Mucosa of descending colon (tissue), 3 donors: Measurements from ENCODE around the gene ZNF532. TPM values are rescaled to one million over a fixed set of nuclear protein-coding genes. Genes with fewer than 3 reads are reported as not detected.
"Not testable (repeated sequence)": the region's sequence is repeated elsewhere in the genome, so short reads cannot be mapped to it uniquely, and the experiment has no call there.

Experiments used
- ATAC-seq: fragments of 200-7000 bp; cut with Tn5 transposase; one replicate; pipeline ENCODE4 v1.9.1; 2020; ENCODE audit warnings: mild to moderate bottlenecking, moderate library complexity
- DNase-seq, 3 donors: peaks; one replicate each; pipeline ENCODE4 v3.0.0-alpha.2; 2020
- H3K36me3 ChIP-seq: fragments of 200-600 bp; one replicate; pipeline ENCODE4 v1.8.0; 2021; ENCODE audit warnings: low read depth, mild to moderate bottlenecking
- H3K4me1 ChIP-seq: fragments of 200-600 bp; one replicate; pipeline ENCODE4 v1.8.0; 2021; ENCODE audit warnings: low read depth, mild to moderate bottlenecking
- H3K4me3 ChIP-seq: fragments of 200-600 bp; one replicate; pipeline ENCODE4 v1.8.0; 2021; ENCODE audit warnings: mild to moderate bottlenecking
- H3K9me3 ChIP-seq: fragments of 200-600 bp; one replicate; pipeline ENCODE4 v1.8.0; 2021; ENCODE audit warnings: mild to moderate bottlenecking
- intact Hi-C, 2 donors: fragments of 100-400 bp; cut with DNase I in 1 of 2; cut with micrococcal nuclease in 1 of 2; formaldehyde crosslinking; loops; one replicate each; pipeline versions ENCODE4 v1.11.0 to v1.11.1; 2022; cut with DNase I, micrococcal nuclease
- total RNA-seq, 3 donors: library from RNA; stranded (reverse); fragmentation: NEBNext Ultra II Directional in 2 of 3; extraction: Animal tissue kit (Norgen Biotek cat#: 25700) in 2 of 3; gene quantifications; one replicate each; pipeline versions ENCODE4 v1.2.1 to v1.2.4, GENCODE V29; 2021 to 2023
- TF ChIP-seq, protein P1 (sequence below): fragments of 200-600 bp; IDR thresholded peaks from one replicate; pipeline ENCODE4 v1.8.0; 2022; ENCODE audit warnings: antibody characterized with exemption, mild to moderate bottlenecking
- donor health status: DM: no; HTN: no; CAD: no; lungs with moderate emphysema.
- donor health status: DM: no; HTN: no; CAD: no.
- donor health status: DM: no; HTN: yes; CAD: no.

Gene ZNF532
- total RNA-seq, 3 donors from 2014 or later: 11.2 to 104 (median 16.3) TPM

DNA sequence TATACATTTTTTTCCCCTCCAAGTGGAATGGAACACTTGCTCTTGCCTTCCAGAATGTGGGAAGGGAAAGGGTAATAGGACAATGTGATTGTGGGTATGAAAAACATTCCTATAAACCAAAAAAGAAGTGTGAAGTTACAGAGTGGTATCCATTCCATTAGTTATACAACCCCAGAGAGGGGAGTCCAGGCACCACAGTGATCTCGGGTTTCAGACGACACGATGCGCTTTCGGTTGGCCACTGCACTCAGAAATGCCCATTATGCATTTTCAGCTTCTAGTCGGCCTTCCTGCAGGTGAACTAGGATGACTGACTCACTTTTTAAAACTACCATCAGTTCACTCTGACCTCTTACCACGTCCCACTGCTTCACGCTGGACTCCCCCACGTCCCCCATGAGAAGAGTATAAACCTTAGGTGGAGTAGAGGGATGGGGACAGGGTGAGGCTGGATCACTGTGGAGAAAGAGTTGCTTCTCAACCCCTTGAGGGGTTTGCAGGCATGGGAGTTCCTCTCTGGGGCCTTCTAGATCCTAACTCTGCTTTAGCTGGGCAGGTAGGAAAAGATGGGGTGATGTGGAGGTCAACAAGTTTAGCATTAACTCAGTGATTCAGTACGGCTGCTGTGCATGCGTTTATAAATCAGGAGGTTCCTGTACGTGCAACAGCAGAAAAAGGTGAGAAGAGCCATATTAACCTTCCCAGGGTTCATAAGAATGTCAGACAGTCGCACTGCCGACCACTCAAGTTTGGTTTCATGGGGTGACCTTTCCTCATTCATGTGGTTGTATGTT is 50.5 kb downstream of the ZNF532 start:
- no peaks in the 10 kb centered on the region for H3K36me3 ChIP-seq
- DNase-seq (no peak), ATAC-seq (no peak)
- H3K9me3 ChIP-seq: no peaks in the 10 kb centered on the region
- TF ChIP-seq, protein P1, sequence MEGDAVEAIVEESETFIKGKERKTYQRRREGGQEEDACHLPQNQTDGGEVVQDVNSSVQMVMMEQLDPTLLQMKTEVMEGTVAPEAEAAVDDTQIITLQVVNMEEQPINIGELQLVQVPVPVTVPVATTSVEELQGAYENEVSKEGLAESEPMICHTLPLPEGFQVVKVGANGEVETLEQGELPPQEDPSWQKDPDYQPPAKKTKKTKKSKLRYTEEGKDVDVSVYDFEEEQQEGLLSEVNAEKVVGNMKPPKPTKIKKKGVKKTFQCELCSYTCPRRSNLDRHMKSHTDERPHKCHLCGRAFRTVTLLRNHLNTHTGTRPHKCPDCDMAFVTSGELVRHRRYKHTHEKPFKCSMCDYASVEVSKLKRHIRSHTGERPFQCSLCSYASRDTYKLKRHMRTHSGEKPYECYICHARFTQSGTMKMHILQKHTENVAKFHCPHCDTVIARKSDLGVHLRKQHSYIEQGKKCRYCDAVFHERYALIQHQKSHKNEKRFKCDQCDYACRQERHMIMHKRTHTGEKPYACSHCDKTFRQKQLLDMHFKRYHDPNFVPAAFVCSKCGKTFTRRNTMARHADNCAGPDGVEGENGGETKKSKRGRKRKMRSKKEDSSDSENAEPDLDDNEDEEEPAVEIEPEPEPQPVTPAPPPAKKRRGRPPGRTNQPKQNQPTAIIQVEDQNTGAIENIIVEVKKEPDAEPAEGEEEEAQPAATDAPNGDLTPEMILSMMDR: no peak
- H3K4me3 ChIP-seq: no peak overlapping the region
- intact Hi-C loops: no loop called here
- H3K4me1 ChIP-seq: no peaks in the 10 kb centered on the region

DNA sequence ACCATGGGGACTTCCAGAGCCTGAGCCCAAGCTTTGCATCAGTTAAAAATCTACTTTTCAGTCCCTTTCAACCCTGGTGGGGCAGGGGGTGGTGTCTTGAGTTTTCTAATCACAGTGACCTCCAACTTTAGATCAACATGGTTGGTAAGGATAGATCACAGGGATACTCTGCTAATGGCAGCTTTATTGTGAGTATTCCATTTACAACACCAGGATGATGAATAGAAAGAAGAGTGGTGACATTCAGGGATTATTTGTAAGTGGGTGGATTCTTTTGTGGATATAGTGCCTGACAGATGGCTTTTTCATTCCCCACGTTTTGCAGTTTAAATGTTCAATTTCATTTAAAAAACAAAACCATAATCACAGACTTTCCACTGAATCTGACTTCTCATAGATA is 51.3 kb downstream of the ZNF532 start:
- ATAC-seq (no peak), DNase-seq (no peak)
- H3K36me3 ChIP-seq: no peaks in the 10 kb centered on the region
- H3K4me1 ChIP-seq: no peaks in the 10 kb centered on the region
- intact Hi-C loops: no loop called here
- H3K9me3 ChIP-seq: no peaks in the 10 kb centered on the region
- H3K4me3 ChIP-seq: no peak overlapping the region
- TF ChIP-seq, protein P1: no peak

DNA sequence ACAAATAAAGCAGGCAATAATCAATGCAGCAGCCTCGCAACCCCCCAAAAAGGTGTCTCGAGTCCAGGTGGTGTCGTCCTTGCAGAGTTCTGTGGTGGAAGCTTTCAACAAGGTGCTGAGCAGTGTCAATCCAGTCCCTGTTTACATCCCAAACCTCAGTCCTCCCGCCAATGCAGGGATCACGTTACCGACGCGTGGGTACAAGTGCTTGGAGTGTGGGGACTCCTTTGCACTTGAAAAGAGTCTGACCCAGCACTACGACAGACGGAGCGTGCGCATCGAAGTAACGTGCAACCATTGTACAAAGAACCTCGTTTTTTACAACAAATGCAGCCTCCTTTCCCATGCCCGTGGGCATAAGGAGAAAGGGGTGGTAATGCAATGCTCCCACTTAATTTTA is 55.3 kb downstream of the ZNF532 start:
- H3K4me3 ChIP-seq, ATAC-seq, DNase-seq, H3K36me3 ChIP-seq, H3K4me1 ChIP-seq, intact Hi-C loops, H3K9me3 ChIP-seq: not testable (repeated sequence)

DNA sequence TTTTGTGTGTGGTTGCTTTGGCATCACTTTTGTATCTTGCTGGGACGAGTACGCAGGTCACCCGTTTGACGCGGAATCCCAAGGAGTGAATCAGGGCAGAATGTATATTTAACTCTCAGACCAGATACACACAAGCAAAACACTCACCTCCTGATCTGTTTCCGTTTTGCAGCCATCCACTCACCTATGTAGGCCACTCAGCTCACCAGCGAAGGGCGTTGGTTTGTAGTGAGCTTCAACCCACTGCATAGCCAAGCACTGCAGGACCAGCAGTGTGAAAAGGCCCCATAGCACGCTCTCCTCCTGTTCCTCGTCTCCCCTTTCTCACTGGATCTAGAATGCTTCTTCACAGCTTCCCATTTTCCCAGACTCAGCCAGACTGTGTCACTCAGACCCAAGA is 58.3 kb downstream of the ZNF532 start:
- no peak for DNase-seq
- no peak for ATAC-seq
- Histone ChIP-seq H3K4me3 (no peak overlapping the region), H3K9me3 (no peaks in the 10 kb centered on the region), H3K36me3 (no peaks in the 10 kb centered on the region), H3K4me1 (no peaks in the 10 kb centered on the region)
- TF ChIP-seq, protein P1: no peak
- intact Hi-C loops: no loop called here

- TF ChIP-seq, protein P1: no peak
- ATAC-seq: no peak
- intact Hi-C loops: no loop called here
- H3K4me1 ChIP-seq: no peaks in the 10 kb centered on the region
- H3K9me3 ChIP-seq: no peaks in the 10 kb centered on the region
- no peak overlapping the region for H3K4me3 ChIP-seq
- no peak for DNase-seq
- no peaks in the 10 kb centered on the region for H3K36me3 ChIP-seq
Observed at GRCh38 chr18:58924473-58924872, 59.8 kb downstream of the ZNF532 start.

DNA sequence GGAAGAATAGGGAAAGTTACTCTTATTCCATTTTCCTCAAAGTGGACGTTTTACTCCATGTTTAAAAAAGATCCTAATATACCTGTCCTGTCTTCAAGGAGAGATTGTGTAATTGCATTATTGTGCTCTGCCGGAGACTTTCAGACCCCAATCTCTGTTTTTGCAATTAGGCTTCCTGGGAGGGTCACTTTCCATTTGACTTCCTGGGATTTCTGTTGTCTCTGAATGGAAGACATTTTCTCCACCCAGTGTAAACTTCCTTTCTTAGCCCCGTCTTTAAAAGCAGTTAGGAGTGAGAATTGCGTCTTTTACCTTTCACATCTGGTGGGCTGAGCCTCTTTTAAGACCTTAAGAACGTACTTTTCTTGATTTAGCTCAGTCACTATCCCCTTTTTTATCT is 63.0 kb downstream of the ZNF532 start:
- intact Hi-C loops: no loop called here
- Histone ChIP-seq H3K4me3 (no peak overlapping the region), H3K4me1 (no peaks in the 10 kb centered on the region), H3K9me3 (no peaks in the 10 kb centered on the region), H3K36me3 (no peaks in the 10 kb centered on the region)
- ATAC-seq (no peak), DNase-seq (no peak)
- TF ChIP-seq, protein P1: no peak
